ENCODE results near the gene GLDC. TPM values are rescaled to one million over a fixed set of nuclear protein-coding genes. Genes with fewer than 3 reads are reported as not detected.

Gene GLDC
- total RNA-seq, 2 donors from 2014 or later: 8.9 to 38.8 TPM

DNA sequence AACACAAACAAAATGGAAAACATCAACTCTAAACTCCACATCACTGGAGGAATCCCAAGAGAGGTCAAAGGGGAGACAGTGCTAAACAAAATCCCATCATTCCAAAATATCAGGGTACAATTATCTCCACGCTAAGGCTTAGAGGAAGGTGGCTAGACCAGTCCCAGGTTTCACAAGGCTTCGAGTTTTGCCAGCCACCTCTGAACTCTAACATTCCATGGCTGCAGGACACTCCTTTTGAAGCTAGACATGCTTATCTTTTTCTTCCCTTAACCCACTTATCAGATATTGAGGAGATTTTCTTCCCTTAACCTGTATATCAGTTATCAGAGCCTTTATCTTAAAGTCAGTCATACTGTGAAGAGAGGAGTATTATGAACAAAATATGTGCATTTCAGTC lies 53.3 kb downstream of the GLDC start:
- Mint-ChIP-seq H3K27ac (peak overlapping the region; percentile 3), H3K27me3 (ENCODE audit: insufficient read depth) (peaks cover 12% of the 10 kb centered on the region), H3K4me1 (peaks cover 16% of the 10 kb centered on the region), H3K36me3 (ENCODE audit: low read depth) (peaks cover 18% of the 10 kb centered on the region), H3K9me3 (peaks cover 2% of the 10 kb centered on the region), H3K4me3 (no peak overlapping the region)
- H3K36me3 ChIP-seq (ENCODE audit: control insufficient read depth, insufficient read depth, low read length): no peaks in the 10 kb centered on the region
- 66 to 67% methylated on average over 2 of the region's 2 CpGs for WGBS, 2 experiments (ENCODE audit: insufficient coverage in 1 of 2, insufficient read length in 1 of 2)
- TF ChIP-seq, protein P1, sequence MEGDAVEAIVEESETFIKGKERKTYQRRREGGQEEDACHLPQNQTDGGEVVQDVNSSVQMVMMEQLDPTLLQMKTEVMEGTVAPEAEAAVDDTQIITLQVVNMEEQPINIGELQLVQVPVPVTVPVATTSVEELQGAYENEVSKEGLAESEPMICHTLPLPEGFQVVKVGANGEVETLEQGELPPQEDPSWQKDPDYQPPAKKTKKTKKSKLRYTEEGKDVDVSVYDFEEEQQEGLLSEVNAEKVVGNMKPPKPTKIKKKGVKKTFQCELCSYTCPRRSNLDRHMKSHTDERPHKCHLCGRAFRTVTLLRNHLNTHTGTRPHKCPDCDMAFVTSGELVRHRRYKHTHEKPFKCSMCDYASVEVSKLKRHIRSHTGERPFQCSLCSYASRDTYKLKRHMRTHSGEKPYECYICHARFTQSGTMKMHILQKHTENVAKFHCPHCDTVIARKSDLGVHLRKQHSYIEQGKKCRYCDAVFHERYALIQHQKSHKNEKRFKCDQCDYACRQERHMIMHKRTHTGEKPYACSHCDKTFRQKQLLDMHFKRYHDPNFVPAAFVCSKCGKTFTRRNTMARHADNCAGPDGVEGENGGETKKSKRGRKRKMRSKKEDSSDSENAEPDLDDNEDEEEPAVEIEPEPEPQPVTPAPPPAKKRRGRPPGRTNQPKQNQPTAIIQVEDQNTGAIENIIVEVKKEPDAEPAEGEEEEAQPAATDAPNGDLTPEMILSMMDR (conservative IDR thresholded peaks at IDR 0.05): no peak
- no peaks in the 10 kb centered on the region for H3K4me1 ChIP-seq (ENCODE audit: control insufficient read depth, insufficient read depth, low read length)
- H3K4me3 ChIP-seq (ENCODE audit: low read length): no peak overlapping the region
- peaks cover 9% of the 10 kb centered on the region for H3K27me3 ChIP-seq (ENCODE audit: control insufficient read depth, insufficient read depth, low read length, poor library complexity, severe bottlenecking)
- no peaks in the 10 kb centered on the region for H3K9me3 ChIP-seq (ENCODE audit: control insufficient read depth, low read length)
- no peak overlapping the region for H3K27ac ChIP-seq (ENCODE audit: low read depth, low read length)
- DNase-seq: no peak
- H3K9ac ChIP-seq (ENCODE audit: extremely low read depth, low read length, poor library complexity, severe bottlenecking): no peak overlapping the region

DNA sequence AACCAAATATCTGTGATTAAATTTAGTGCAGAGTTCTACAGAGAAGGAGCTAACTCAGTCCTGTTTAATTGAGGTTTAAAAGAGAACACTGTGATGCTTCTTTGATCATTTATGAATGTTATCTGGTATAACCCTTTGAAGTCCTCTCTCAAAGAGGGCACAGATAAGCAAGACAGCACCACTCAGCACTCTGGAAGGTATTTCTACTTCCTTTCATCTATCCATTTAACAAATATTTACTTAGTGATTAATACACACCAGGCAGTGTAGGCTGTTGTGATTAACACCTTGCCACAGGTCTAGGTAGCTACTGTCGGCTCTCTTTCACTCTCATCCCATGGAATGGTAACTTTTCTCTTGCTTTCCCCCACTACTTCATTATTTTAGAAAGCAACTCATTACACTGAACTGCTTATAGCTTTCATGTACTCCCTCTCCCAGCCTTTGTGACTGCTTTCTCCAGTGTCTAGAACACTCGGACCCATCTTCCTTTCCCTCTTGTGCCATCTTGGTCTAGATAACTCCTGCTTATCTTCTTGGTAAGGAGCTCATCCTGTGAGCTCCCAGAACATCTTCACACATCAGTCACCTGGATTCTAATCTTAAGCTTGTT lies 54.7 kb downstream of the GLDC start:
- Mint-ChIP-seq H3K4me1 (peaks cover 16% of the 10 kb centered on the region), H3K27ac (peak overlapping the region; percentile 2), H3K36me3 (ENCODE audit: low read depth) (peaks cover 27% of the 10 kb centered on the region), H3K27me3 (ENCODE audit: insufficient read depth) (peaks cover 18% of the 10 kb centered on the region), H3K4me3 (no peak overlapping the region), H3K9me3 (peaks cover 2% of the 10 kb centered on the region)
- TF ChIP-seq, protein P1 (conservative IDR thresholded peaks at IDR 0.05): no peak
- no peak overlapping the region for H3K27ac ChIP-seq (ENCODE audit: low read depth, low read length)
- 61 to 75% methylated on average over 2 of the region's 2 CpGs for whole genome bisulfite sequencing, 2 experiments (ENCODE audit: insufficient coverage in 1 of 2, insufficient read length in 1 of 2)
- peaks cover 9% of the 10 kb centered on the region for H3K27me3 ChIP-seq (ENCODE audit: control insufficient read depth, insufficient read depth, low read length, poor library complexity, severe bottlenecking)
- H3K4me3 ChIP-seq (ENCODE audit: low read length): no peak overlapping the region
- no peak for DNase-seq
- no peak overlapping the region for H3K9ac ChIP-seq (ENCODE audit: extremely low read depth, low read length, poor library complexity, severe bottlenecking)
- H3K4me1 ChIP-seq (ENCODE audit: control insufficient read depth, insufficient read depth, low read length): no peaks in the 10 kb centered on the region
- H3K36me3 ChIP-seq (ENCODE audit: control insufficient read depth, insufficient read depth, low read length): peaks cover 6% of the 10 kb centered on the region
- H3K9me3 ChIP-seq (ENCODE audit: control insufficient read depth, low read length): no peaks in the 10 kb centered on the region

DNA sequence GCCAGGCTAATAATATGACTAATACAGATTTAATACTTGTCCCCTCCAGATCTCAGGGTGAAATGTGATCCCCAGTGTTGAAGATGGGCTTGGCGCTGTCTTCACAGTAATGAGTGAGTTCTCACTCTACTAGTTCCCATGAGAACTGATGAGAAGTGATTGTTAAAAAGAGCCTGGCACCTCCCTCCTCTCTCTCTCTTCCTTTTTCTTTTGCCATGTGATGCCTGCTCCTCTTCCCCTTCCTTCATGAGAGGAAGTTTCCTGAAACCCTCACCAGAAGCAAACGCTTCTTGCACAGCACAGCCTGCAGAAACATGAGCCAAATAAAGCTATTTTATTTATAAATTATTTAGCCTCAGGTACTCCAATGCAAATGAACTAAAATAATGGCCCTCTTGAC lies 55.2 kb downstream of the GLDC start:
- no peak overlapping the region for H3K27ac ChIP-seq (ENCODE audit: low read depth, low read length)
- WGBS, 2 experiments (ENCODE audit: insufficient coverage in 1 of 2, insufficient read length in 1 of 2): 88% methylated on average over 2 of the region's 2 CpGs; no CpG with 5 or more reads in 1 of the 2 experiments
- H3K27me3 Mint-ChIP-seq (ENCODE audit: insufficient read depth): peaks cover 18% of the 10 kb centered on the region
- H3K4me3 Mint-ChIP-seq: no peak overlapping the region
- no peak for DNase-seq
- peaks cover 9% of the 10 kb centered on the region for H3K27me3 ChIP-seq (ENCODE audit: control insufficient read depth, insufficient read depth, low read length, poor library complexity, severe bottlenecking)
- TF ChIP-seq, protein P1 (conservative IDR thresholded peaks at IDR 0.05): no peak
- peak overlapping the region; percentile 21 for H3K27ac Mint-ChIP-seq
- no peaks in the 10 kb centered on the region for H3K4me1 ChIP-seq (ENCODE audit: control insufficient read depth, insufficient read depth, low read length)
- H3K9me3 Mint-ChIP-seq: peaks cover 2% of the 10 kb centered on the region
- no peak overlapping the region for H3K9ac ChIP-seq (ENCODE audit: extremely low read depth, low read length, poor library complexity, severe bottlenecking)
- peaks cover 16% of the 10 kb centered on the region for H3K4me1 Mint-ChIP-seq
- H3K9me3 ChIP-seq (ENCODE audit: control insufficient read depth, low read length): no peaks in the 10 kb centered on the region
- no peak overlapping the region for H3K4me3 ChIP-seq (ENCODE audit: low read length)
- peaks cover 6% of the 10 kb centered on the region for H3K36me3 ChIP-seq (ENCODE audit: control insufficient read depth, insufficient read depth, low read length)
- H3K36me3 Mint-ChIP-seq (ENCODE audit: low read depth): peaks cover 27% of the 10 kb centered on the region
